GM12878 (cell line): ENCODE data around the gene DNAJC5. TPM values are rescaled to one million over a fixed set of nuclear protein-coding genes. Genes with fewer than 3 reads are reported as not detected.

ENCODE experiments used
- BHLHE40 ChIP-seq, 2 experiments: fragments of 450-650 bp in 1 of 2; IDR thresholded peaks; 2 replicates each; pipeline ENCODE4 v1.6.1; 2011 to 2017; ENCODE audit warnings: low read depth in 2 of 2, borderline replicate concordance in 1 of 2, improper control_type of control experiment in 1 of 2, low read length in 1 of 2, mild to moderate bottlenecking in 1 of 2
- CEBPZ ChIP-seq: fragments of 150-350 bp; IDR thresholded peaks from 2 replicates; pipeline ENCODE4 v1.6.1; 2016; ENCODE audit warnings: low read depth, low read length
- CTCF ChIP-seq, 3 experiments: IDR thresholded peaks in 2 of 3; conservative IDR thresholded peaks in 1 of 3; 2 replicates each; pipeline ENCODE4 v1.5.1; 2011; ENCODE audit warnings: low read depth in 3 of 3, low read length in 3 of 3, mild to moderate bottlenecking in 3 of 3, control low read depth in 2 of 3, moderate library complexity in 2 of 3, inconsistent platforms in 1 of 3, mixed read lengths in 1 of 3; ENCODE audit not compliant: control insufficient read depth in 2 of 3, insufficient read depth in 1 of 3; ENCODE audit errors: extremely low read depth in 1 of 3
- E2F4 ChIP-seq: IDR thresholded peaks from 2 replicates; pipeline ENCODE4 v1.6.1; 2012; ENCODE audit warnings: low read depth, low read length, improper control_type of control experiment
- E4F1 ChIP-seq: fragments of 450-650 bp; IDR thresholded peaks from 2 replicates; pipeline ENCODE4 v1.6.1; 2018; ENCODE audit warnings: borderline replicate concordance, mild to moderate bottlenecking; ENCODE audit not compliant: partially characterized antibody
- FOXM1 ChIP-seq: IDR thresholded peaks from 2 replicates; pipeline ENCODE4 v1.6.1; 2012; ENCODE audit warnings: low read depth, mild to moderate bottlenecking, inconsistent platforms, low read length, moderate library complexity
- HDAC6 ChIP-seq: fragments of 200-600 bp; sonication (generic); IDR thresholded peaks from one replicate; pipeline ENCODE4 v1.8.0; 2017; ENCODE audit warnings: antibody characterized with exemption; ENCODE audit not compliant: unreplicated experiment
- IKZF1 ChIP-seq: fragments of 450-650 bp; conservative IDR thresholded peaks from 2 replicates; pipeline ENCODE4 v1.6.1; 2017; ENCODE audit warnings: antibody characterized with exemption, mild to moderate bottlenecking
- IKZF2 ChIP-seq, 2 experiments: fragments of 450-650 bp; IDR thresholded peaks; 2 replicates each; pipeline ENCODE4 v1.6.1; 2017; ENCODE audit warnings: mild to moderate bottlenecking in 2 of 2, moderate library complexity in 2 of 2
- MAX ChIP-seq: IDR thresholded peaks from 2 replicates; pipeline ENCODE4 v1.6.1; 2012; ENCODE audit warnings: low read depth, low read length, improper control_type of control experiment
- MXI1 ChIP-seq: fragments of 150-350 bp; IDR thresholded peaks from 2 replicates; pipeline ENCODE4 v1.6.1; 2011; ENCODE audit warnings: low read depth, mild to moderate bottlenecking, inconsistent platforms, low read length, improper control_type of control experiment
- NBN ChIP-seq: fragments of 450-650 bp; IDR thresholded peaks from 2 replicates; pipeline ENCODE4 v1.6.1; 2016
- SKIL ChIP-seq: fragments of 450-650 bp; IDR thresholded peaks from 2 replicates; pipeline ENCODE4 v1.6.1; 2017; ENCODE audit warnings: mild to moderate bottlenecking, low read depth, inconsistent platforms; ENCODE audit not compliant: poor library complexity, severe bottlenecking
- STAT3 ChIP-seq: IDR thresholded peaks from 2 replicates; pipeline ENCODE4 v1.6.1; 2011; ENCODE audit warnings: low read depth, low read length, improper control_type of control experiment
- TCF3 ChIP-seq: IDR thresholded peaks from 2 replicates; pipeline ENCODE4 v1.6.1; 2012; ENCODE audit warnings: low read depth, mild to moderate bottlenecking, low read length, borderline replicate concordance; ENCODE audit not compliant: insufficient read depth
- YBX1 ChIP-seq: fragments of 450-650 bp; IDR thresholded peaks from 2 replicates; pipeline ENCODE4 v1.6.1; 2016; ENCODE audit warnings: antibody characterized with exemption
- polyA plus RNA-seq, 11 experiments: library from polyadenylated mRNA; depleted of rRNA in 4 of 11; unstranded in 6 of 11; stranded (reverse) in 5 of 11; fragments of >200 nt; fragmentation: Nextera tagmentation in 4 of 11; fragmentation: Illumina TruSeq in 1 of 11; extraction: Ambion mirVana in 4 of 11; extraction: Trizol in 1 of 11; gene quantifications; 1 replicate in 1 of 11; 2 replicates in 10 of 11; pipeline versions ENCODE4 v1.2.1 to v1.2.3, GENCODE V29; 2011 to 2016; ENCODE audit warnings: inconsistent platforms in 2 of 11, missing spikeins in 2 of 11, low read depth in 1 of 11
- total RNA-seq, 4 experiments: library from RNA; depleted of rRNA in 3 of 4; stranded (reverse); fragments of >200 nt in 3 of 4; fragmentation: Illumina TruSeq in 1 of 4; extraction: Trizol in 1 of 4; gene quantifications; 2 replicates each; pipeline versions ENCODE4 v1.2.1 to v1.2.3, GENCODE V29; 2013 to 2021

DNAJC5 gene
- total and polyA plus RNA-seq, 10 of the 15 experiments (the other 5 are each of a cell fraction or from before 2014, with no cell fraction given), result 0.69 to 36.8 (median 17.0) TPM

GRCh38 chr20:63896264-63897105 is 1.6 kb downstream of the DNAJC5 start (continued):
- TF ChIP-seq CEBPZ (no peak), E4F1 (no peak), MXI1 (no peak), FOXM1 (0 out of 2 replicates have a peak, but pooled peaks have one; percentile 11), MAX (no peak), HDAC6 (no peak), IKZF1 (peak; percentile 52; the same call in 1 of the 2 replicates), NBN (no peak), YBX1 (no peak), STAT3 (no peak), E2F4 (no peak), BHLHE40 (IDR thresholded peaks at IDR 0.05; ENCODE audit: borderline replicate concordance in 1 of 2, low read depth in 2 of 2, low read length in 1 of 2) (no peak; a peak in 2 of 4 replicates), SKIL (peak; percentile 49), TCF3 (peak; percentile 59; the same call in 1 of the 2 replicates), CTCF (IDR thresholded peaks at IDR 0.05 in 2 of 3, conservative IDR thresholded peaks at IDR 0.05 in 1 of 3; ENCODE audit: control insufficient read depth in 2 of 3, extremely low read depth in 1 of 3, insufficient read depth in 1 of 3, low read depth in 3 of 3, low read length in 3 of 3) (no peak), IKZF2 (IDR thresholded peaks at IDR 0.05) (peak; percentile 42 to 49; a peak in 2 of 4 replicates)
